HG03442 (cell line): ENCODE measurements around the gene JARID2.

Source experiments
- ATAC-seq: cut with Tn5 transposase; IDR thresholded peaks from one replicate; pipeline ENCODE4 v1.9.1; 2021; ENCODE audit warnings: mild to moderate bottlenecking, moderate library complexity; ENCODE audit not compliant: unreplicated experiment

JARID2 gene

DNA sequence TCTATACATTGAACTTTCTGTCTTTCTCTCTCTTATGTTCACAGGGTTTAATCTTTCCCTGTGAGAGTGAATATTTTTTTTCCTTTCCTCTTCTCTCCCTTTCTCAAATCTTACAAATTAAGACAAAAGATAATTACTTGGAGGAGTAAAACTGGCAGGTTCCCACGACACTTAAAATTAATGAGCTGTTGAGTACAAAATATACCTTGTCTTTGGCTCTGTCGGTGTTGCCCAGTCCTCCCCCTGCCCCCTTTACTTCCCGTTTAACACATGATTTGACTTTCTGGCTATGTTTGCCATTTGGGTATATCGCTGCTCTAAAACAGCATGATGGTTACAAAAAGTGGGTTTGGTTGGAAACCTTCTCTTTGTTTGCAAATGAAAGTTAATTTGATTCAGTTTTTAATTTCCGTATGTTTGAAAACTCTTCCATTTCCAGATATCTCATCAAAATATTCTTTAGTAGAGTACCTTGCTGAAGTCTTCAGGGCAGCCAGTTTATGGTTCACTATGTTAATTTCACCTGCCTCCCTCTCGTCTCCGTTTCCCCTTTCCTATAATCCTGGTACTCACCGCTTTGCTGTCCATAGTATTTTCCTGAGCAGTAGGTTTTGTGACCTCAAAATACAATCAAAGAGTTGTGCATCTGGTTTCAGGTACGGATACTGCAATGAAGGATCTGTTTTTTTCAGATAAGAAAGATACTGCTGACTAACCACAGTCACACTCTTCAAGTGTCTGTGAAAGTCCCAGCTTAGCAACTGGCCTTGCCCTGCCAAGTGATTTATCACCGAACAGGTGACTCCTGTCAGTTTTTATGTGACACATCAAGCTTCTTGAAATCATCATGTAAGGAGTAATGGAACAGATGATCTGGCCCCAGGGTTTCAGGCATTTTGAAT is 235.8 kb downstream of the JARID2 start:
- no peak for ATAC-seq

DNA sequence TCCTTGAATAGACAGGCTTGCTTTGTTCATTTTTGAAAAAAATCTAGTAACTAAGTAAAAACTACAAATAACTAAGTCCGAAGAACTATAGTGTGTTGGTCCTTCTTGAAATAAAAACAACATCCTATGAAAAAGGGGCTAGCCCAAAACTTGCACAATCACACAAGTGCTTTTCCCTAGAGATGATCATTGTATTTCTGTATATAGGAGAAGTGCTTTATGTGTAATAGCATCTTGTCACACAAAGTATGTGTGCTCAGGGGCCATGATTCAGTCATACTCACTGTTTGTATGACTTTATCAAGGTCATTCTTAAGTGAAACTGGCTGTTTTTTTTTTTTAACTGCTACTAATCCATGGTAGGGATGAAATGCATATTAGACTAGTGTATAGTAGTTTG is 237.2 kb downstream of the JARID2 start:
- no peak for ATAC-seq

DNA sequence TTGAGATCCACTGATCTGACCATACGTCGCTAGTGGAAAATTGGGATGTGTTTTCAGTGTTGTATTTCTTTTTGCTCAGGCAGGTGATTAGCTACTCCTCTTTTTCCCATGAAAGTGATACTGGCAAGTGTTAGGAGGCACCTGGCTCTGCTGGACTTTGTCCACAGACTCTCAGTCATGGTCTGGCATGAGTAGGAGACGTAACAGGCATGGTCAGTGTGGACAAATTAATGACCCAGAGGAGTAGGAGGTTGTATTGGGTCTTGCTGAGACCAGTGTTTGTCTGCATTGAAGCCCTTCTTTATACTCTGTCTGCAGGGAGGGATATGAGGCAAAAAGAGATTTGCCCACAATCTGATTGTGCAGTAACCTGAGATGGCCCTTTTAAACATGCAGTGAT is 238.3 kb downstream of the JARID2 start:
- ATAC-seq: no peak

DNA sequence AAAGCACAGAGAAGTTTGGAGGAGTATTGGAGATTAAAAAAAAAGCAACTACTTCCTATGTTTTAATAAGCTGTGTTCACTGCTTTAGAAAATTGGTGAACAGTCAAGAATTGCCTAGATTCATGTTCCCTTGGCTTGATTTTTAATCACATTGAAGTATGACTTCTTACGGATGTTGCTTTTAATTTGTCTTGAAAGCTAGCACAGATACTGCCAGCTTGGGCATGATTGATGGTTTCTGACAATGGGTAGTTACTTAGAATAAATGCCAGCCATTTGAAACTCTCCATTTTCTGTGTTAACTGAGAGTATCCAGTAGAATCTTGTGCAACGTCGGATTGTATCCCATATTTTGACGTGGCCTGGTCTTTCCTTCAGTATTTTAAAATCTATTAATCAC is 239.0 kb downstream of the JARID2 start:
- ATAC-seq: no peak

DNA sequence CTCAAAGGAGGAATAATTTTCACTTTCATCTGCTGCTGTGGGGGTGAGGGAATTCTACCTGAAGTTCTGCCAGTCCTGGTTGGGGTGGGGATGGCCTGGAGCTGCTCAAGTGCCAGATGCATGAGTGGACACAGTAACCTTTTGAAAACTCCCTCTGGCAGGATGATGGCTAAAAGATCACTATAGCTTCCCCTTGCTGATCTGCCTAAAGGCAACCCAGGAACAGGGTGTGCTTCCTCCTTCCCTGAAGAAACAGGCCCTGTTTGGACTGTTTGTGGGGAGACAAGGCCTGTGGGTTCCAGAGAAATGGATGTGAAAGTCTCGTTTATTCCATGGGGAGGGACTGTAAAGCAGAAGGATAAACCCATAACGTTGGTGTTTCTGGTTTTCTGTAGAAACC is 240.1 kb downstream of the JARID2 start:
- ATAC-seq: no peak

DNA sequence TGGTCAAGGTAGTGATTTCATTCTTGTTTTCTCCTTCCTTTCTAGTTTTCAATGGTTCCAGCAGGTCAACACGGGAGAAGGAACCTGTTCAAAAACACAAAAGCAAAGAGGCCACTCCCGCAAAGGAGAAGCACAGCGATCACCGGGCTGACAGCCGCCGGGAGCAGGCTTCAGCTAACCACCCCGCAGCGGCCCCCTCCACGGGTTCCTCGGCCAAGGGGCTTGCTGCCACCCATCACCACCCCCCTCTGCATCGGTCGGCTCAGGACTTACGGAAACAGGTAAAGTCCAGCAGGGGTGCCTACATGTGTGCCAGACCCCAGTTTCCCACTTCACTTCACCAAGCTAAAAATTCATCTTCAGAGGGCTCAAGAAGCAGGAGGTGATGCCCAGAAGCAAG is 241.4 kb downstream of the JARID2 start:
- no peak for ATAC-seq

DNA sequence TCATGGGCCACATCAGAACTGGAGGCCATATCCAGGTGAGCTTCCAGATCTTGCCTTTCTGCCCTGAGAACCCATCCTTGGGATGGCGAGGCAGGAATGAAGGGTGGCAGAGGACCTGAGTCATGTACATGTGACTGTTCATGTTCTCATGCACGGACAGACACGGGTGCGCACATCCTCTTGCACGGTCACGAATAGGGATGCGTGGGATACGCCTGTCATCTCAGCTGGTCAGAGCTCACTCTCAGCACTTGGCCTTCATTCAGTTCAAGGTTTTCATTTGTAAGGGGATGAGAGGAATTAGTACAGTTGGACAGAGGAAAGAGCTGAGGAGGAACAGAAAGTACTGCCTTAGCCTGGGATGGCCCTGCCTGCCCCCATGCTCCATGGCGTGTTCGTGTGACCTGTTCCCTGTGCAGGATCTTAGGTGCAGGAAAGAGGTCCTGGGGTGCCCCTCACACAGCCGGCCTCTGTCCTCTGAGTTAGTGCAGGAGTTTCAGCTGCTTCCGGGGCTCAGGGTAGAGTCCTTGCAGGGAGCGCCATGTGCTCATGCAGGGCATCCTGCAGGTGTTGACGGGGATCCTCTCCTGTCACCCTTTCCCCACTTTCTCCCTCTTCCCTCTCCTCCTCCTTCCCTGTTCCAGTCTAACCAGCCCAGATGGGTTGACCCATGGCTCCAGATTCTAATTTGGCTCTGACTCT is 243.5 kb downstream of the JARID2 start:
- no peak for ATAC-seq

DNA sequence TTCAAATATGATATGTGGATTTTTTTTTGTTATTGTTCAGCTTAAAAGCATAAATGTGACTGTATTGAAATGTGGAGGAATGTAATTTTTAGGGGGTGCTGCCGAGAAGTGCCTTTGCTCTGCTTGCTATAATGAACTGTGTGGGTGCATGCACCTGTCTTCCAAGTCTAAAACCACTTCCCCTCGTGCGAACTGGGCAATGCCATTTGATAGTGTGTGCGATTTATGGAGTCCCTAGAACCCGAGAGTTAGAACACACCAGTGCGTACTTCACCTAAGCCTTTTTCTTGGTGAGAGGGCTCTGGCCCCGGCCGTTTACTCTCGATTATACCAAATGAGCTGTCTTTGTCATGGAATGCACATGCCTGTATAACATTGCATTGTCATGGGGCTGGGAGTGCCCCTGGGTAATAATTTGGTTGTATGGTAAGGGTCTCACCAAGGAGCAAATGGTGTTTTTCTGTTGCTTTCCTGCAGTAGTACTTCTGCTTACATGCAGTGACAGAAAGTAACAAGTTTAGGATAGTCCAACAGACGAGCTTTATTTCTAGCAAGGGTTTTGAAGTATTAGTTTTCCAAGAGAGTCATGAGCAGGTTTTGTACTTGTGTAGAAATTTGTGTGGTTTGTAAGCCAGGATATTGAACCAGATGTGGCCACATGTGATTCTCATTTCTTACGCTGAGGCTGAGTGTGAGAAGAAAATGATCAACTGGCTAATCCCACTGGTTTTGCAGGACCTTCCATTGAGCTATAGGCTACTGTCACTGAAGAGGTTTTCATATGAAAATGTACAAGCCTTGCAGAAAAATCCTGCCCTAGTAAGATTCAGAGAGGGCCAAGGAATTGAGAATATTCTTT is 244.6 kb downstream of the JARID2 start:
- ATAC-seq: no peak

DNA sequence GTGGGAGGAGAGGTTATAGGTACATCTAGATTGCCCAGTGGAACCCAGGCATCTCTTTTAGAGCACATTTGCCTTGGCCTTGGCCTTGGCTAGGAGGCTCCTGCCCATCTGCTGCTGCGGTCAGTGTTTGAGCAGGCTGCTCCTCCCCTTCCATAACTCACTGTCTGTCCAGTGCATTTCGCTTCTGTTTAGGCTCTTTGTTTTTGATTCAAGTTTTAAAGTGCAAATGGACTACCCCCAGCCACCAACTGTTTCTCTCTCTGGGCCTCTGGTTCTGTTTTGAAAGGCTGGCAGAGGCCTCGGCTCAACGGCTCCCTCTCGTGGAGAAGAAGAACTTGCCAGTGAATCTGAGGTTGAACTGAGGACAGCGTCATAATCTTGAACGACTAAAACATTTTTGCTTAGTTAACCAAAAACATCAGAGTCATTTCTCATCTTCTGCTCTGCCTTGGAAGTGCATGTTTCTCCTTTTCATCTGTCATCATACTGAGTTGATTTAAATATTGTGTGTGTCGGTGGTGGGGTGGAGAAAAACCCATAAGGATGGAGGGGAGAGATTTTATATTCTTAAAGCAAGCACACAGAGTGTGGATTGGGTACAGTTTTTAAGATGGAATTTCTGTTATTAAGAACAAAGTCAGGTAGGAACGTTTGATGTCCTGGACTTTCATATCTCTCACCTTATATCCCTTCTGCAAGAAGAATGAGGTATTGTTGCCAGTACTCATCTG is 245.6 kb downstream of the JARID2 start:
- peak; percentile 42 for ATAC-seq

DNA sequence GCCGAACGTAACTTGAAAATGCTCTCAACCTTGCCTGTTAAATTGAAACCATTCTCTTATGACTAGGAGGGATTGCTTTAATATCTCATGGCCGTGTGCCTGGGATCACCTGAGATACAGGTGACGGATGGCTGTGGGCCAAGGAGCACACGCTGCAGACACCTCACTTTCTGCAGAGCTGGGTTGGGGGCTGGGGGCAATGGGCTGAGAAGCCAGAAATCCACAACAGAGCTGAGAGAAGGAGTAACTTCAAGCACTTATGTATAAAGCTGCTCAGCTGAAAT is 246.1 kb downstream of the JARID2 start:
- no peak for ATAC-seq

DNA sequence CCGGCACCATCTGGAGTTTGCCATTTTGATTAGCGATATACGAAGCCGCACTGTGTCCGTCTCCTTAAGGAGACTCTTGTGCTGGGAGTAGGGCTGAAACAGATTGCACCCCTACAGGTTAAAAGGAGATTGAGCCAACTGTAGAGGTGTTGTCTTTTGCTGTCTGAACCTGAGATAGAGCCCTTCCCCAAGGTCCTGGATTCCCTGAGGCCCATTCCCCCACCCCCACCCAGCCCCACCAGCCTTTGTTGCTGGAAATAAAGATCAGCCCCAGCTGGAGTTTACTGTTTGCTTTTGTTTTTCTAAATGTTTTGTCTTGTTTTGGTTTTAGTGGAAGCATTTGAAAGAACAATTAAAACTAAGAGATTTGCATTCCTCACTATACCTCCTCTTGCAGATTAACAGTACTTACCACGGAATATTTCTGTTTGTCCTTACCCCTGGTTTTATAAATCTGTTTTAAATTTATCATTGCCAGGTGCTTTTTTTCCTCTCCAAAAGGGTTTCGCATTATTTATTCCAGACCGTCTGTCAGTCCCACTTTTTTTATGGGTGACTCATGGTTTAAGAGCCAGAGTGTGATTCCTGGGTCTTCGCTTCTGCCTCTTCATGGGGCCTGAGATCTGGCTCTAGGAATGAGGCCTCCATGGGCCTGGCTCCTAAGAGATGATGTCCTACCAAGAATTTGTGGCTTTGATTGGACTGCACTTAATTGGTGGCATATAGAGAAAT is 247.7 kb downstream of the JARID2 start:
- ATAC-seq: no peak

DNA sequence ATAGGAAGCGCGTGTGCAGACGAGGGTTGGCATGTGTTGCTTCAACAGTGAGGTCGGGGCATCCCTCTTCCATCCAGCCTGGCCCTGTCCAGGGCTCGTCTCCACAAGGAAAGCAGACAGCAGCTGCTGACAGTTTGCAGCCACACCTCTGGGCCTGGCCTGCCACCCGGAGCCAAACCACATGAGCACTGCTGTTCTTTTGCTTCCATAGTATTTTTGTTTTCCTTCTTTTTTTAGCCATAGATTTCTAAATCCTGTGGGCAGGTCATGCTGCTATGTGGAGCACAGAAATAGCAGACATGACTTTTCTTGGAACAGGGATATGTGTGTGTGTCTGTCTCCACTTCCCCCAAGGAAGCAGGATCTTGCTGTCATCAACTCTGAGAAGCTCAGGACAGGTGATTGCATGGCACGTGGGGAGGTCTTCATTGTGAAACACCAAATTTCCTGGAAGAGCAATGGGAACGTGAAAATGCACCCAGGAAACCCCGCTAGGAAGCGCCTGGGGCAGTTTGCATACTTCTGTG is 249.6 kb downstream of the JARID2 start:
- ATAC-seq: no peak

DNA sequence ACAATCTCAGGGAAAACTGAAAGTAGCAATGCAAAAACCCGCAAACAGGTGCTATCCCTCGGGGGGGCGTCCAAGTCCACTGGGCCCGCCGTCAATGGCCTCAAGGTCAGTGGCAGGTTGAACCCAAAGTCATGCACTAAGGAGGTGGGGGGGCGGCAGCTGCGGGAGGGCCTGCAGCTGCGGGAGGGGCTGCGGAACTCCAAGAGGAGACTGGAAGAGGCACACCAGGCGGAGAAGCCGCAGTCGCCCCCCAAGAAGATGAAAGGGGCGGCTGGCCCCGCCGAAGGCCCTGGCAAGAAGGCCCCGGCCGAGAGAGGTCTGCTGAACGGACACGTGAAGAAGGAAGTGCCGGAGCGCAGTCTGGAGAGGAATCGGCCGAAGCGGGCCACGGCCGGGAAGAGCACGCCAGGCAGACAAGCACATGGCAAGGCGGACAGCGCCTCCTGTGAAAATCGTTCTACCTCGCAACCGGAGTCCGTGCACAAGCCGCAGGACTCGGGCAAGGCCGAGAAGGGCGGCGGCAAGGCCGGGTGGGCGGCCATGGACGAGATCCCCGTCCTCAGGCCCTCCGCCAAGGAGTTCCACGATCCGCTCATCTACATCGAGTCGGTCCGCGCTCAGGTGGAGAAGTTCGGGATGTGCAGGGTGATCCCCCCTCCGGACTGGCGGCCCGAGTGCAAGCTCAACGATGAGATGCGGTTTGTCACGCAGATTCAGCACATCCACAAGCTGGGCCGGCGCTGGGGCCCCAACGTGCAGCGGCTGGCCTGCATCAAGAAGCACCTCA is 250.7 kb downstream of the JARID2 start:
- ATAC-seq: no peak

DNA sequence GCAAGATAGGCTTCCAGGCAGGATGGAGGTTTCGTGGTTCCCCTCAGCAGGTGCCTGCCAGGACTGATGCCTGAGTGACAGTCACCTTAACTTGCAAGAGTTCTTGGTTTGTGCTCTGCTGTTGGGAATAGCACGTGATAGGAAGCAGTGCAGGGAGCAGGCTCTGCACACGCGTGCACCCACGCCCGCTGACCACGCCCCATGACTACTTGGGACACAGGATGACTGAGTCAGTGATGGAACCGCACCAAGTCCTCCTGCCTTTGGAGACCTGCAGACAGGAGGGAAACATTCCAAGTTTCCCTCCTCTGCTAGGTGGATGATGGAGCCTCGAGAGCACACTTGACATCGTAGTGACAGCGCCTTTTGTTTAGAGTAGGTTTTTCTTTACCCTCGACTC is 252.8 kb downstream of the JARID2 start:
- ATAC-seq: no peak

DNA sequence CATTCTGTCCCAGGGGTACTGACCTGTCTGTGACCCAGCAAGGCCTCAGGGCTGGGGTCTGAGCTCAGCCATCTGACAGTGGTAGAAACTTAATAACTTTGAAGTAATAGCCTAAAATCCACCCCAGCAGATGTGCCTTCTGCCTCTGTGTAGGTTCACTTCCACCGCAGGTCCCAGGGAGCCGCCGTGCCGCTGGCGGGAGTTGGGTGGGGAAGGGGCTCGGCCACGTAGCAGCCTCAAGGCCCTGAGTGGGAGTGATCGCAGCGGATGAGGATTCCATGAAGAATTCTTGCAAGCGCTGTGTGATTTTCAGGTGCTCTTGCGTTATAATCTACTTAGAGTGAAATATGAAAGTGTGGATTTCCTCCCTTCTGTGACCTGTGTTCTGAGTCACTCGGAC is 253.3 kb downstream of the JARID2 start:
- ATAC-seq: no peak

DNA sequence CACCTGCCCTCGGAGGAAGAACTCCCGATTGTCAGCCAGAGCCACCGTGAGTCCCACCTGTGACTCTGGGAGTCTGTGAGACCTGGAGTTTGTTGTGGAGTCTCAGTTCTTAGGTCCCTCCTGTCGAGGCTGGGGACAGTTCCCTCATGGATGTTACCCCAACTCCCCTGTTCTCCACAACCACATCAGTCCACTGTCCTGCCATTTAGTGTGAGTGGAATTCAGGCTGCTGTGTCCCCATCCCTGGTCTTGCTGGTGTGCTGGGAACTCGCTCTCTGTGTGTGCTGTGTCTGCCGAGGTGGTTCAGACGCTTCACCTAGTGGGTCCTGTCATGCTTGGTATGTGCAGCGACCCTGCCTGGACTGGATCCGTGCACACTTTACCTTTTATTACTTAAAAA is 253.7 kb downstream of the JARID2 start:
- ATAC-seq: no peak

DNA sequence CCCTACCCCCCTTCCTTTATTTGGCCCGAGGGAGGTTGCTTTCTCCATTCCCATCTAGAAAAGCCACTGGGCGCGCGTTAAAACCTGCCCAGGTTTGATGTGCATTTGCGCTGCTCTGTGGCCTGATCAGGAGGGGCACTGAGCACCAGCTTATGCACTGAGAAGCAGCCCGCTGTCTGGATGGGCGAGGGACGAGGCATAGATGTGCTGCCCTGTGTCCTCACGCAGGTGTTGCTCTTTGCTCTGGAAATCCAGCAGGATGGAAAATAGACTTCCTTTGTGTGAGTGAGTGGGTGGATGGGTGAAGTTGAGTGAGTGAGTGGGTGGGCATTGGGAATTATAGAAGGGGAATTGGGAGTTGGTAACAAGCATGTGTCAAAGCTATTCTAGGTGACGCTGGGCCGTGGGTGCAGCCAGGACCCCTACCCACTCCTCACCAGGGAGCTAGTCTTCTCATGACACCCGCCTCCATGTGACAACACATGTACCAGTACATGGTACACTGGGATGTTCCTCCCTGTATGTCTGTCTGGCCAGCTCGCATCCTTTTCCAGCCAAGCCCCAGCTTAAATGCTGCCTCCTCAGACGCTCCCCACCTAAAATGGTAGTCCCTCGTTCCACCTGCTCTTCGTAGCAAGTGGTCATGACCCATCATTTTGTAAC is 254.3 kb downstream of the JARID2 start:
- ATAC-seq: no peak

DNA sequence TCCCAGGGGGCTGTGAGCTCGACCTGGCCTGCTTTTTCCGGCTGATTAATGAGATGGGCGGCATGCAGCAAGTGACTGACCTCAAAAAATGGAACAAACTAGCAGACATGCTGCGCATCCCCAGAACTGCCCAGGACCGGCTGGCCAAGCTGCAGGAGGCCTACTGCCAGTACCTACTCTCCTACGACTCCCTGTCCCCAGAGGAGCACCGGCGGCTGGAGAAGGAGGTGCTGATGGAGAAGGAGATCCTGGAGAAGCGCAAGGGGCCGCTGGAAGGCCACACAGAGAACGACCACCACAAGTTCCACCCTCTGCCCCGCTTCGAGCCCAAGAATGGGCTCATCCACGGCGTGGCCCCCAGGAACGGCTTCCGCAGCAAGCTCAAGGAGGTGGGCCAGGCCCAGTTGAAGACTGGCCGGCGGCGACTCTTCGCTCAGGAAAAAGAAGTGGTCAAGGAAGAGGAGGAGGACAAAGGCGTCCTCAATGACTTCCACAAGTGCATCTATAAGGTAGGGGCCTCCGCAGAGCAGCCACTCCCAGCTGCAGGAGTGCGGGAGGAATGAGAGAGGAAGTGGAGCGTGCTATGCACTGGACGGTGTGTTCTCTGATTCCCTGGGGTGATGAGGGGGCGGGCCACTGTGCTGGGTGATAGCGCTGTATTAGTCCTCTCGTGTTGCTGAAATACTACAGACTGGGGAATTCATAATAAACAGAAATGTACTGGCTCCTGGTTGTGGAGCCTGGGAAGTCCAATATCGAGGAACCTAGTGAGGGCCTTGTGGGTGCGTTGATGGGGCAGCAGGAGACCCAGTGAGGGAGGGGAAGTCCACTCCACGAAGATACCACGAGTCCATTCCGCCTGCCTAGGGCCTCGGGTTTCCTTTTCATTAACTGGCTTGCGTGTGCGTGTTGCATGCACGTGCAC is 255.3 kb downstream of the JARID2 start:
- ATAC-seq: no peak
